ENCODE results near the gene NELL1.

Gene NELL1

GRCh38 chr11:21446939-21447590 lies 777.7 kb downstream of the NELL1 start:
- Mint-ChIP-seq H3K9me3 (no peaks in the 10 kb centered on the region), H3K4me1 (no peaks in the 10 kb centered on the region), H3K36me3 (ENCODE audit: low read depth) (no peaks in the 10 kb centered on the region), H3K27ac (no peak overlapping the region), H3K27me3 (ENCODE audit: low read depth) (no peaks in the 10 kb centered on the region), H3K4me3 (no peak overlapping the region)
- TF ChIP-seq CTCF (IDR thresholded peaks at IDR 0.05; ENCODE audit: unreplicated experiment in 3 of 3) = no peak

- Mint-ChIP-seq H3K27ac (no peak overlapping the region), H3K9me3 (no peaks in the 10 kb centered on the region), H3K4me1 (no peaks in the 10 kb centered on the region), H3K4me3 (no peak overlapping the region), H3K27me3 (ENCODE audit: low read depth) (no peaks in the 10 kb centered on the region), H3K36me3 (ENCODE audit: low read depth) (no peaks in the 10 kb centered on the region)
- no peak for TF ChIP-seq CTCF (IDR thresholded peaks at IDR 0.05; ENCODE audit: unreplicated experiment in 3 of 3)
Measured at GRCh38 chr11:21447871-21448270, 778.5 kb downstream of the NELL1 start.

- Mint-ChIP-seq H3K27me3 (ENCODE audit: low read depth) (no peaks in the 10 kb centered on the region), H3K4me1 (no peaks in the 10 kb centered on the region), H3K27ac (no peak overlapping the region), H3K4me3 (no peak overlapping the region), H3K36me3 (ENCODE audit: low read depth) (no peaks in the 10 kb centered on the region), H3K9me3 (no peaks in the 10 kb centered on the region)
- no peak for TF ChIP-seq CTCF (IDR thresholded peaks at IDR 0.05; ENCODE audit: unreplicated experiment in 3 of 3)
Measured at GRCh38 chr11:21456186-21456585, 786.8 kb downstream of the NELL1 start.

GRCh38 chr11:21460082-21460481 lies 790.7 kb downstream of the NELL1 start:
- Mint-ChIP-seq H3K9me3 (no peaks in the 10 kb centered on the region), H3K27ac (no peak overlapping the region), H3K36me3 (ENCODE audit: low read depth) (no peaks in the 10 kb centered on the region), H3K4me3 (no peak overlapping the region), H3K27me3 (ENCODE audit: low read depth) (no peaks in the 10 kb centered on the region), H3K4me1 (no peaks in the 10 kb centered on the region)
- TF ChIP-seq CTCF (IDR thresholded peaks at IDR 0.05; ENCODE audit: unreplicated experiment in 3 of 3) = no peak

GRCh38 chr11:21461701-21462100 lies 792.3 kb downstream of the NELL1 start:
- no peaks in the 10 kb centered on the region for H3K4me1 Mint-ChIP-seq
- no peak overlapping the region for H3K4me3 Mint-ChIP-seq
- no peaks in the 10 kb centered on the region for H3K36me3 Mint-ChIP-seq (ENCODE audit: low read depth)
- no peaks in the 10 kb centered on the region for H3K27me3 Mint-ChIP-seq (ENCODE audit: low read depth)
- H3K9me3 Mint-ChIP-seq = no peaks in the 10 kb centered on the region
- TF ChIP-seq CTCF (IDR thresholded peaks at IDR 0.05; ENCODE audit: unreplicated experiment in 3 of 3) = no peak
- H3K27ac Mint-ChIP-seq = peak overlapping the region in 1 of 3 experiments; percentile 15

GRCh38 chr11:21464601-21465193 lies 795.3 kb downstream of the NELL1 start:
- H3K4me1 Mint-ChIP-seq = no peaks in the 10 kb centered on the region
- no peaks in the 10 kb centered on the region for H3K9me3 Mint-ChIP-seq
- no peak overlapping the region for H3K27ac Mint-ChIP-seq
- TF ChIP-seq CTCF (IDR thresholded peaks at IDR 0.05; ENCODE audit: unreplicated experiment in 3 of 3) = no peak
- H3K27me3 Mint-ChIP-seq (ENCODE audit: low read depth) = no peaks in the 10 kb centered on the region
- H3K4me3 Mint-ChIP-seq = no peak overlapping the region
- H3K36me3 Mint-ChIP-seq (ENCODE audit: low read depth) = no peaks in the 10 kb centered on the region
